ENCODE measurements around the gene PRRX1.

The PRRX1 gene

GRCh38 chr1:170692866-170693575, 29.1 kb downstream of the PRRX1 start:
- DNase-seq (ENCODE audit: low read depth): peak; percentile 58

- no peak for DNase-seq (ENCODE audit: low read depth)
Observed at GRCh38 chr1:170694172-170694926, 30.4 kb downstream of the PRRX1 start.

- DNase-seq (ENCODE audit: low read depth): no peak
Observed at GRCh38 chr1:170695955-170696590, 32.1 kb downstream of the PRRX1 start.

- no peak for DNase-seq (ENCODE audit: low read depth)
Observed at GRCh38 chr1:170696591-170697290, 32.8 kb downstream of the PRRX1 start.

- DNase-seq (ENCODE audit: low read depth): no peak
Observed at GRCh38 chr1:170697316-170697715, 33.4 kb downstream of the PRRX1 start.

- DNase-seq (ENCODE audit: low read depth): peak; percentile 45
Observed at GRCh38 chr1:170698301-170699275, 34.7 kb downstream of the PRRX1 start.

- DNase-seq (ENCODE audit: low read depth): no peak
Observed at GRCh38 chr1:170699696-170700095, 35.8 kb downstream of the PRRX1 start.

GRCh38 chr1:170700842-170701615, 37.1 kb downstream of the PRRX1 start:
- peak; percentile 80 for DNase-seq (ENCODE audit: low read depth)

- DNase-seq (ENCODE audit: low read depth): no peak
Observed at GRCh38 chr1:170701962-170702361, 38.0 kb downstream of the PRRX1 start.

- no peak for DNase-seq (ENCODE audit: low read depth)
Observed at GRCh38 chr1:170703591-170703990, 39.7 kb downstream of the PRRX1 start.

- no peak for DNase-seq (ENCODE audit: low read depth)
Observed at GRCh38 chr1:170704256-170704655, 40.3 kb downstream of the PRRX1 start.

- DNase-seq (ENCODE audit: low read depth): no peak
Observed at GRCh38 chr1:170705981-170706380, 42.0 kb downstream of the PRRX1 start.

GRCh38 chr1:170707117-170707516, 43.2 kb downstream of the PRRX1 start:
- DNase-seq (ENCODE audit: low read depth): no peak

GRCh38 chr1:170707959-170708655, 44.2 kb downstream of the PRRX1 start:
- peak; percentile 85 for DNase-seq (ENCODE audit: low read depth)

GRCh38 chr1:170711682-170712081, 47.8 kb downstream of the PRRX1 start:
- peak; percentile 56 for DNase-seq (ENCODE audit: low read depth)

GRCh38 chr1:170714163-170714562, 50.2 kb downstream of the PRRX1 start:
- DNase-seq (ENCODE audit: low read depth): no peak

GRCh38 chr1:170714938-170715337, 51.0 kb downstream of the PRRX1 start:
- DNase-seq (ENCODE audit: low read depth): no peak

GRCh38 chr1:170716835-170717429, 53.0 kb downstream of the PRRX1 start:
- DNase-seq (ENCODE audit: low read depth): peak; percentile 68

GRCh38 chr1:170720661-170721060, 56.7 kb downstream of the PRRX1 start:
- DNase-seq (ENCODE audit: low read depth): no peak

Data from amniotic epithelial cell (primary cell).